BLaER1 treated with 17β-estradiol and CSF1 and Interleukin-3, amounts not matched to agents 10 nM and 100 nM (cell line): Measurements from ENCODE around the gene NAB1.
A peak's percentile ranks its signal among the peaks of the same experiment; 100 is the strongest.

Source experiments
- H3K27ac ChIP-seq, 11 experiments: shearing (Covaris generic); formaldehyde crosslinking; 2 replicates each; pipeline ENCODE4 v1.8.1; 2022
- H3K27me3 ChIP-seq, 11 experiments: shearing (Covaris generic); formaldehyde crosslinking; 2 replicates each; pipeline ENCODE4 v1.8.1; 2022
- H3K36me3 ChIP-seq, 11 experiments: shearing (Covaris generic); formaldehyde crosslinking; 2 replicates each; pipeline ENCODE4 v1.8.1; 2022
- H3K4me1 ChIP-seq, 10 experiments: shearing (Covaris generic); formaldehyde crosslinking; 2 replicates each; pipeline ENCODE4 v1.8.1; 2022
- H3K4me2 ChIP-seq, 11 experiments: shearing (Covaris generic); formaldehyde crosslinking; 2 replicates each; pipeline ENCODE4 v1.8.1; 2022
- H3K4me3 ChIP-seq, 10 experiments: shearing (Covaris generic); formaldehyde crosslinking; 2 replicates each; pipeline ENCODE4 v1.8.1; 2022
- H3K9ac ChIP-seq, 11 experiments: shearing (Covaris generic); formaldehyde crosslinking; 2 replicates each; pipeline ENCODE4 v1.8.1; 2022
- H3K9me3 ChIP-seq, 11 experiments: shearing (Covaris generic); formaldehyde crosslinking; replicated peaks in 1 of 11; 2 replicates each; pipeline ENCODE4 v1.8.1; 2022
- H4K20me1 ChIP-seq, 11 experiments: shearing (Covaris generic); formaldehyde crosslinking; 2 replicates each; pipeline ENCODE4 v1.8.1; 2022
- Cebpa-rat ChIP-seq, 11 experiments: shearing (Covaris generic); IDR thresholded peaks; 2 replicates each; pipeline ENCODE4 v1.8.1; 2022

Gene NAB1

DNA sequence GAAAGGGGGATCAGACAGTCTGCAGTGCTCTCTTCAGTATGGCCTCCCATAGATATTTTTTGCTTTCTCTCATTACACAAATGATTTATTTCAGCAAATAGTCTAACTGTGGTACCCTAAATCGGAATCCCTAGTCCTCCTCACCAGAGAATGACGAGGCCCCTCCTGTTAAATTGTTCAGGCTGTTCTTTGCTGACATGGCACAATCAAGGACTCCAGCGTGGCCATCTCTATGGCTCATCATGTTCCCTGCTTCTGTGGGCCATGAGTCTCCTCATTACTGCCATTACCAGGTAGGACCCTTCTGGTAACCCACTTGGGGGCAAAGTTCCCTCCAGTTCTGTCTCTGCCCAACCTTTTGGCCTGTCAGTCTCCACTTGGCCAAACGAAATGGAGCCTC lies 62.2 kb downstream of the NAB1 start:
- no peak overlapping the region for H3K27ac ChIP-seq
- H3K36me3 ChIP-seq, result no peaks in the 10 kb centered on the region
- no peak overlapping the region for H3K4me2 ChIP-seq
- H3K4me1 ChIP-seq, result peaks cover 4 to 31% (median 18%) of the 10 kb centered on the region in 10 experiments; a peak in 19 of 20 replicates
- no peaks in the 10 kb centered on the region for H3K27me3 ChIP-seq
- no peaks in the 10 kb centered on the region for H4K20me1 ChIP-seq
- peaks cover 6 to 19% (median 14%) of the 10 kb centered on the region in 11 experiments; a peak in 19 of 22 replicates for H3K9me3 ChIP-seq
- H3K4me3 ChIP-seq, result no peak overlapping the region
- TF ChIP-seq Cebpa-rat (IDR thresholded peaks at IDR 0.05), result no peak
- H3K9ac ChIP-seq, result no peak overlapping the region

DNA sequence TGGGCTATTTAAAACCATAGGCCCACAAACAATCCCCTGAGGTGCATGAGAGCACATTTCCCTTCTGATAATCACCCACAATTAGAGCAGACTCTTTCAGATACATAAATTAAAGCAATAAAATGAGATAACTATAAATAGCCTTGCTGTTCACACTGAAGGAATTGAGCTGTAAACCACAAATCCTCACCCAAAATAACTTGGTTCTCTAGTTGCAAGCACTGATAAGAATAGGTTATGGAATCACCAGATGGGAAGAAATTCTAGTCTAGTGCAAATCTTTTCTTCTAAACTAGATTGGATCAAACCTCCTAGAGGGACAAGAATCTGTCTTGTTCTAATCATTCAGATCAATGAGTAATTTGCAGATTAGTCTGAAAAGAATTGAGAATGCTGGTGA lies 64.6 kb downstream of the NAB1 start:
- H3K4me3 ChIP-seq, result no peak overlapping the region
- H4K20me1 ChIP-seq, result no peaks in the 10 kb centered on the region
- H3K4me1 ChIP-seq, result peaks cover 15 to 50% (median 33%) of the 10 kb centered on the region in 10 experiments
- no peaks in the 10 kb centered on the region for H3K27me3 ChIP-seq
- H3K4me2 ChIP-seq, result peak overlapping the region in 10 of 11 experiments; percentile 25 to 85 (median 64); a peak in 20 of 22 replicates
- no peaks in the 10 kb centered on the region for H3K36me3 ChIP-seq
- no peak for TF ChIP-seq Cebpa-rat (IDR thresholded peaks at IDR 0.05)
- no peak overlapping the region for H3K27ac ChIP-seq
- peak overlapping the region in 1 of 11 experiments; percentile 39; a peak in 2 of 22 replicates for H3K9ac ChIP-seq
- peaks cover 13 to 24% (median 18%) of the 10 kb centered on the region in 11 experiments; a peak in 19 of 22 replicates for H3K9me3 ChIP-seq

DNA sequence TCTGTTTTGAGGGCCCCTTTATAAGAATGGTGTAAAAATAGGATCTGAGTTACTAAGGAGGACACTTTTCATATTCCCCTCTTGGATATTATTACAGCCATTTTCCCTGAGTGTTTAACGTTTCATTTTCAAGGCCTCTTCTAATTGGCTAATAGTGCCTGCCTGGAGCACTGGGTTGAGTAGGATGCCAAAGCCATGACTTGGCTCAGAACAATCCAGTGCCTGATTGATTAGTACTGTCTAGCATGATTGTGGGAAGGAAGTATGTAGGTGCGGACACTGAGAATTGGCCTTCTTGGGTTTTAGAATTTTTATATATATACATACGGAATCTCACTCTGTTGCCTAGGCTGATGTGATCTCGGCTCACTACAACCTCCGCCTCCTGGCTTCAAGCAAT lies 66.1 kb downstream of the NAB1 start:
- H3K4me3 ChIP-seq, result no peak overlapping the region

GRCh38 chr2:190716176-190716807 lies 67.4 kb downstream of the NAB1 start:
- Histone ChIP-seq H3K27me3 (no peaks in the 10 kb centered on the region), H4K20me1 (no peaks in the 10 kb centered on the region), H3K36me3 (no peaks in the 10 kb centered on the region), H3K4me2 (no peak overlapping the region), H3K9ac (no peak overlapping the region), H3K4me1 (peaks cover 22 to 61% (median 42%) of the 10 kb centered on the region in 10 experiments), H3K9me3 (peaks cover 10 to 20% (median 13%) of the 10 kb centered on the region in 11 experiments; a peak in 17 of 22 replicates), H3K4me3 (no peak overlapping the region), H3K27ac (no peak overlapping the region)
- no peak for TF ChIP-seq Cebpa-rat (IDR thresholded peaks at IDR 0.05)

More for the DNA sequence above, 66.1 kb downstream of the NAB1 start:
- Histone ChIP-seq H3K4me1 (peaks cover 22 to 61% (median 42%) of the 10 kb centered on the region in 10 experiments), H3K4me2 (no peak overlapping the region; a peak in 1 of 22 replicates), H3K9ac (no peak overlapping the region), H3K36me3 (no peaks in the 10 kb centered on the region), H3K27ac (no peak overlapping the region), H3K9me3 (peaks cover 10 to 20% (median 13%) of the 10 kb centered on the region in 11 experiments; a peak in 17 of 22 replicates), H4K20me1 (no peaks in the 10 kb centered on the region), H3K27me3 (no peaks in the 10 kb centered on the region)
- TF ChIP-seq Cebpa-rat (IDR thresholded peaks at IDR 0.05), result no peak

DNA sequence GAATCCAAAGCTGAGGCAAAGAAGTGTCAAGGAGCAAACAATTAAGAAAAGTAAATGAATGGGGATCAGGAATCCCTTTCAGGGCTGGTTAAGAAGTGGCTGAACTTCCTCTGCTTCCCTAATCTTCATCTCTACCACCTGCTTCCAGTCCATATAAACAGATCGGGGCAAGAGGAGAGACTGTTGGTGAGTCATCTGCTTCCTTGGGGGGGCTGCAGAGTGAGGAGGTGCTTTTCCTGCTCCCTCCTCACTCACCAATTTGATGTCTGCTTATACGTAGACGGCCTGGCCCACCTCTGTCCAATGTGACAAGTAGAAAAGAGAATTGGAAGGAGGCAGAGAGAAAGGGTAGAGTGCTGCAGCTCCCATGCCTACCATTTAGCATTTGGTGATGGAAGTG lies 68.4 kb downstream of the NAB1 start:
- peak overlapping the region in 2 of 11 experiments; percentile 35 to 38; a peak in 1 of 22 replicates for H3K27ac ChIP-seq
- H3K4me3 ChIP-seq, result no peak overlapping the region
- no peak for TF ChIP-seq Cebpa-rat (IDR thresholded peaks at IDR 0.05)
- H4K20me1 ChIP-seq, result no peaks in the 10 kb centered on the region
- H3K9ac ChIP-seq, result no peak overlapping the region
- no peaks in the 10 kb centered on the region for H3K27me3 ChIP-seq
- H3K4me1 ChIP-seq, result peaks cover 22 to 59% (median 42%) of the 10 kb centered on the region in 10 experiments
- H3K9me3 ChIP-seq, result peaks cover 10 to 20% (median 13%) of the 10 kb centered on the region in 11 experiments; a peak in 17 of 22 replicates
- H3K4me2 ChIP-seq, result peak overlapping the region in 10 of 11 experiments; percentile 37 to 73 (median 64); a peak in 17 of 22 replicates
- H3K36me3 ChIP-seq, result no peaks in the 10 kb centered on the region

GRCh38 chr2:190717764-190718651 lies 69.1 kb downstream of the NAB1 start:
- Histone ChIP-seq H3K9me3 (peaks cover 10 to 20% (median 13%) of the 10 kb centered on the region in 11 experiments; a peak in 17 of 22 replicates), H3K27ac (peak overlapping the region in 3 of 11 experiments; percentile 35 to 58 (median 38); a peak in 6 of 22 replicates), H3K36me3 (no peaks in the 10 kb centered on the region), H4K20me1 (no peaks in the 10 kb centered on the region), H3K4me1 (peaks cover 22 to 52% (median 37%) of the 10 kb centered on the region in 10 experiments), H3K4me2 (peak overlapping the region; percentile 37 to 73 (median 66)), H3K4me3 (no peak overlapping the region), H3K27me3 (no peaks in the 10 kb centered on the region), H3K9ac (no peak overlapping the region; a peak in 1 of 22 replicates)
- TF ChIP-seq Cebpa-rat (IDR thresholded peaks at IDR 0.05), result no peak

GRCh38 chr2:190718652-190719526 lies 70.0 kb downstream of the NAB1 start:
- peak overlapping the region in 1 of 11 experiments; percentile 19; a peak in 1 of 22 replicates for H3K9ac ChIP-seq

DNA sequence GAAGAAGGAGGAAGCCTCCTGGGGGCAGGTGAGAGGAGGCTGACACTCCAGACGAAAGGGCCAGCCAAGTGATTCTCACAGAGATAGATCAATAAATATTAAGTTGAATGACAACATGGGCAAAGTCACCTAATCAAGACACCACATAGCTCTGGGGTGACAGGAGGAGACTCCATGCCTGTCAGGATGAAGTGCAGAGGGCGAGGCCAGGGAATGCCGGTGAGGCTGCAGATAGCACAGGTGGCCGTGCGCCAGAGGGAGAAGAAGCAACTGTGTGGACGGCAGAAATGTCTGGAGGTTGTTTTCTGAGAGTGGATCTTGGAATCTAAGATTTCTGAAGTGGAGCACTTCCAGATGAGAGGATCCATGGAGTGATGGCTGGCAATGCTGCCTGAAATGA lies 71.4 kb downstream of the NAB1 start:
- Histone ChIP-seq H3K9me3 (peaks cover 9 to 15% (median 13%) of the 10 kb centered on the region in 11 experiments; a peak in 16 of 22 replicates), H3K27ac (no peak overlapping the region), H3K9ac (no peak overlapping the region), H3K4me2 (no peak overlapping the region), H3K4me1 (peaks cover 17 to 30% (median 24%) of the 10 kb centered on the region in 10 experiments), H4K20me1 (no peaks in the 10 kb centered on the region), H3K27me3 (no peaks in the 10 kb centered on the region), H3K4me3 (no peak overlapping the region), H3K36me3 (no peaks in the 10 kb centered on the region)
- no peak for TF ChIP-seq Cebpa-rat (IDR thresholded peaks at IDR 0.05)

More at GRCh38 chr2:190718652-190719526, 70.0 kb downstream of the NAB1 start:
- H3K4me1 ChIP-seq, result peaks cover 17 to 43% (median 28%) of the 10 kb centered on the region in 10 experiments
- no peak for TF ChIP-seq Cebpa-rat (IDR thresholded peaks at IDR 0.05)
- H3K36me3 ChIP-seq, result no peaks in the 10 kb centered on the region
- no peaks in the 10 kb centered on the region for H4K20me1 ChIP-seq
- no peaks in the 10 kb centered on the region for H3K27me3 ChIP-seq
- H3K4me3 ChIP-seq, result no peak overlapping the region
- H3K4me2 ChIP-seq, result peak overlapping the region; percentile 37 to 73 (median 66)
- peaks cover 10 to 20% (median 13%) of the 10 kb centered on the region in 11 experiments; a peak in 17 of 22 replicates for H3K9me3 ChIP-seq
- peak overlapping the region in 4 of 11 experiments; percentile 10 to 58 (median 36); a peak in 6 of 22 replicates for H3K27ac ChIP-seq
